Renal cortex interstitium (tissue), 11 donors: Measurements from ENCODE around the gene CALML4. TPM values are rescaled to one million over a fixed set of nuclear protein-coding genes. Genes with fewer than 3 reads are reported as not detected.
A peak's percentile ranks its signal among the peaks of the same experiment; 100 is the strongest.
"Not testable (repeated sequence)": the region's sequence is repeated elsewhere in the genome, so short reads cannot be mapped to it uniquely, and the experiment has no call there.

Experiments used
- DNase-seq, 11 donors: peaks; one replicate each; pipeline ENCODE4 v3.0.0-alpha.2; 2013; ENCODE audit warnings: low read depth in 9 of 11, low spot score in 4 of 11; ENCODE audit errors: extremely low read depth in 1 of 11
- polyA plus RNA-seq, 3 donors: library from polyadenylated mRNA; unstranded; fragments of 120-200 nt; gene quantifications; one replicate each; pipeline ENCODE4 v1.2.1, GENCODE V29; 2013; ENCODE audit not compliant: insufficient read length in 3 of 3

CALML4 gene
- polyA plus RNA-seq, 3 donors = 35.3 to 39.0 (median 37.2) TPM

DNA sequence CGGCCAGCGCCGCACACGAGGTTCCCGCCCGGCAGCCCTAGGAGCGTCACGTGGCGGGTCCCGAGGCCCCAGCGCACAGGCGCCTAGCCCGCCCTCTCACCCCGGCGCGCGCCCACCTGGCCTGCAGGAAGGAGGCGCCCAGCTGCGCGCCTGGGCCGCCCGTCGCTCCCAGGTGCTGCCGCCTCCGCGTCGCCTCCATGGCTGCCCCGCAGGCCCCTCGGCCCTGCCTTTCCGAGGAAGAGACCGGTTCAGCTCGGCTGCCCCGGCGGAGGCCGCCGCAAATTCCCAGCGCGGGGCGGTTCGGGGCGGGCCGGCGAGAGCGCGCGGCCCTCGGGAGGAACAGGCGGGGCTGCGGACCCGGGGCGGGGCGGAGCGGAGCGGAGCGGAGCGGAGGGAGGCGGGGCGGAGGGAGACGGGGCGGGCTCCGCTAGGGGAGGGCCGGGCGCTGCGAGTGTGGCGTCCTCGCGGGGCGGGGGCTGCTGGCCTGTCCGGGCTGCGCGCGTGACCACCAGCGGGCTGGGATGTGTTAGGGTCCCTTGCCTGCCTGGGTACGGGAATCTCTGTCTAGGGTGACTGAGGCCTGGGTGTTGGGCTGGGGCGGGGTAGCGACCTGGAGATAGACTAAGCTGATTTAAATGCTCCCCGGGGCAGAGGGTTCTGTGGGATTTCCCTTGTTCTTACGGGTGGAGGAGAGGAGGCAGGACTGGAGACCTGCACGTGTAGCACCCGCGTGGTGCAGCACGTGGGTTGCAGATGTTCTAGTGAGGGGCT lies 24.4 kb upstream of the CALML4 start, which contains the start of gene CLN6:
CLN6 (minus strand) TSS at position 343 of the 771 bp plus-strand sequence; CDS start at position 199, 144 bp downstream.
- DNase-seq = peak; percentile 59 to 81 (median 76)

DNA sequence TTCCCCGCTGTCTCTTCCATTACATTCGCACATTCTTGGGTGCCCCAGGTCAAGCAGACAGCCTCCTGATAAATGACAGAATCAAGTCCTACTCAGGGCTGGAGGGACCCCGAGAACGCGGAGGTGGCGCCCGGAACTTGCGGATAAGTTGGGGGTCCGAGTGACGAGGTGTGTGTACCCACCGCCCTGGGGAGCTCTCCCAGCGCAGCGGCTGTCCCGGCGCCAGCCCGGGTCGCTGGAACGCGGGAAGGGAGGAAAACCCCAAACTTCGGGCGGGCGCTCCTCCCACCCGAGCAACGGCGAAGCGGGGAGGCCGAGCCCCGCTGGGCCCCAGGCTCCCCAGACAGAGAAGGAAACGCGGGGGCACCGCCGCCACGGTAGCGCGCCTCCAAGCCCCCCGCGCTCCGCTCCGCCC lies 23.8 kb upstream of the CALML4 start:
- DNase-seq = no peak

DNA sequence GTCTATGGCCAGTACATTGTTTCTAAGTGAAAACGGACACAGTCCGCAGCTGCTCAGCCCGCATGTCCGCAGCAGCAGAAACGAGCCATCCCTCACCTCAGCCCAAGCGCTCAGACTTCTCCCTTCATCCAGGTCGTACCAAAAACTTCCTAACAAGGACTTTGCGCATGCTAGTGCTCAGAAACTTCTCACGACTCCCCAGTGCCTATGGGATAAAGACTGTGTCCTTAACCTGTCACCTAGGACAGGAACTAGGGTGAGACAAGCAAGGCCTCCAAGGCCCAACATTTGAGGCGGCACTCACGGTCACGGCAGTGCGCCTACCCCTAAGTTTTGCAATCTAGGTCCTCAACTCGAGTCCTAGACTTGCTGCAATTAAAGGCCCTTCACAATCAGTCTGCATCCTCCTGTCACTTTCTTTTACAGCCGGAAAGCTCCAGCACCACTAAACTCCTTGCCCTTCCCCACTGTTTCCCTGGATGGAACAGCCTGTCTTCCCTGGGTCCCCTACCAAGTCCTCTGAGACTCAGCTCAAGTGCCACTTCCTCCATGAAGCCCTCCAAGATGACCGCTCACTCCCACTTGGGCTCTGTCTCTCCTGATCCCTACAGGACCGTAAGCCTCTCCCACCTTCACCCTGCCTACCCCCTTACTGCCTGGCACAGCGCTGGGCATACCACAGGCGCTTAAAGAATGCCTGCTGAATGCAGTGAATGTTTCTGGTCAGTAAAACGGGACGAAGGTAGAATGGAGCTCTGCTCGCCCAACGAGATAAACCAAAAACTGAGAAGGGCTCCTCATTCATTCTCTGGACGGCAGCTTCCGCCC lies 23.2 kb upstream of the CALML4 start:
- DNase-seq = no peak

- DNase-seq = no peak
Measured at GRCh38 chr15:68227643-68228142, 22.6 kb upstream of the CALML4 start.

DNA sequence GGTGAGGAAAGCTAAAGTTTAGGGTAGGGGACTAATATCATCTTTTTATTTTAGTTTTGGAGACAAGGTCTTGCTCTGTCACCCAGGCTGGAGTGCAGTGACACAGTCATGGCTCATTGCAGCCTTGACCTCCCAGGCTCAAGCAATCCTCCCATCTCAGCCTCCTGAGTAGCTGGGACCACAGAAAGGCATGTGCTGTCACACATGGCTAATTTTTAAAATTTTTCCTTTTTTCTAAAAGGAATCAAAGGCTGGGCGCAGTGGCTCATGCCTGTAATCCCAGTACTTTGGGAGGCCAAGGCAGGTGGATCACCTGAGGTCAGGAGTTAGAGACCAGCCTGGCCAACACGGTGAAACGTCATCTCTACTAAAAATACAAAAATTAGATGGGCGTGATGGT lies 20.3 kb upstream of the CALML4 start:
- DNase-seq = not testable (repeated sequence)

GRCh38 chr15:68224546-68225250 lies 19.6 kb upstream of the CALML4 start:
- DNase-seq = no peak

DNA sequence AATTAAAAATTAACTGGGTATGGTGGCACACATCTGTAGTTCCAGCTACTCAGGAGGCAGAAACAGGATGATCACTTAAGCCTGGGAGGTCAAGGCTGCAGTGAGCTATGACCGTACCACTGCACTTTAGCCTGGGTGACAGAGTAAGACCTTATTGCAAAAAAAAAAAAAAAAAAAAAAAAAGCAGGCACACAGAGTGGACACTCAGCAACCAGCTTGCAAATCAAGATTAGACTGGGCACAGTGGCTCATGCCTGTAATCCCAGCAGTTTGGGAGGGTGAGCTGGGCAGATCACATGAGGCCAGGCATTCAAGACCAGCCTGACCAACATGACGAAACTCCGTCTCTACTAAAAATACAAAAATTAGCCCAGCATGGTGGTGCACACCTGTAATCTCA lies 19.0 kb upstream of the CALML4 start:
- no peak for DNase-seq

DNA sequence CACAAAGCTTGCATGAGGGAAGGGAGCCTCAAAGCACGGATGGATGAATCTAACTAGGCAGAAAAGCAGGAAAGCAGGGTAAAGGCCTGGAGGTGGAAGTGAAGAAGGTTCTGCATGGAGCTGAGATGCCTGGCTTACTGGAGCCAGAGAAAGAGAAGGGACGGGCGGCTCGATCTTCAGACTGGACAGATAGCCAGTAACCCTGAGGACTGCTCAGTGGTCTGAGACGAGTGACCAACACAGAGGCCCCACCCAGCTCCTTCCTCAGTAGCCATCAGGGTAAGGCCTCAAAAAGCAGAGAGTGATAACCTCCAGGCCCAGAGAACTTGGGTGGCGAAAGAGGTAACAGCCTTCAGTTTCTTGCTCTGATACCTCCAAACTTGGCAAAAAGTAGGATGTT lies 18.0 kb upstream of the CALML4 start:
- DNase-seq = no peak

DNA sequence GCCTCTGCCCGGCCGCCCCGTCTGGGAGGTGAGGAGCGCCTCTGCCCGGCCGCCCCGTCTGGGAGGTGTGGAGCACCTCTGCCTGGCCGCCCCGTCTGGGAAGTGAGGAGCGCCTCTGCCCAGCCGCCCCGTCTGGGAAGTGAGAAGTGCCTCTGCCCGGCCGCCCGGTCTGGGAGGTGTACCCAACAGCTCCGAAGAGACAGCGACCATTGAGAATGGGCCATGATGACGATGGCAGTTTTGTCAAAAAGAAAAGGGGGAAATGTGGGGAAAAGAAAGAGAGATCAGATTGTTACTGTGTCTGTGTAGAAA lies 17.3 kb upstream of the CALML4 start:
- not testable (repeated sequence) for DNase-seq

- not testable (repeated sequence) for DNase-seq
Measured at GRCh38 chr15:68221530-68222431, 16.6 kb upstream of the CALML4 start.

DNA sequence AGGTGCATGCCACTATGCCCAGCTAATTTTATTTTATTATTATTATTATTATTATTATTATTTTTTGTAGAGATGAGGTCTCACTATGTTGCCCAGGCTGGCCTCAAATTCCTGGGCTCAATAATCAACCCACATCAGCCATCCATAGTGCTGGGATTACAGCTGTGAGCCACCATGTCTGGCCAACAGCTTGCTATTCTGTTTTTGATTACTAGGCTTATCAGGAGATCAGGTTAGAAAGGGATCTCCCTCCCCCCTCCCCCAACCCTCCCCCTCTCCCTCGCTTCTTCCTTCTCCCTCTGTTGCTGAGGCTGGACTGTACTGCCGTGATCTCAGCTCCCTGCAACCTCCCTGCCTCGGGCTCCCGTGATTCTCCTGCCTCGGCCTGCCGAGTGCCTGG lies 15.8 kb upstream of the CALML4 start:
- DNase-seq = no peak

- DNase-seq = no peak
Measured at GRCh38 chr15:68220489-68220888, 15.4 kb upstream of the CALML4 start.

- no peak for DNase-seq
Measured at GRCh38 chr15:68218847-68219798, 14.0 kb upstream of the CALML4 start.

GRCh38 chr15:68218331-68218730 lies 13.2 kb upstream of the CALML4 start:
- no peak for DNase-seq

DNA sequence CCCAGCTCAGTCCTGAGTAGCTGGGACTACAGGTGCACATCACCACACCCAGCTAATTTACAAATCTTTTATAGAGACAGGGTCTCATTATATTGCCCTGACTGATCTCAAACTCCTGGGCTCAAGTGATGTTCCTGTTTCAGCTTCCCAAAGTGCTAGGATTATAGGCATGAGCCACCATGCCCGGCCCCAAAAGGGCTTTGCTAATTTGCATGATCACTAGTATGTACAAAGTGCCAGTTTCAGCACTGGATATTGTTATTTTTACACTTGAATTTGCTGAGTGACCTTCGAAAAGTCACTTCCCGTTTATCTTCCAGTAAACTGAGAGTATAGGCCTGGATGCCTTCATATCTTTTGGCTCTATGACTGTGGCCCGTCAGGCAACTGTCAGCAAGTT lies 12.2 kb upstream of the CALML4 start:
- DNase-seq = no peak

GRCh38 chr15:68214838-68215254 lies 9.7 kb upstream of the CALML4 start:
- no peak for DNase-seq

DNA sequence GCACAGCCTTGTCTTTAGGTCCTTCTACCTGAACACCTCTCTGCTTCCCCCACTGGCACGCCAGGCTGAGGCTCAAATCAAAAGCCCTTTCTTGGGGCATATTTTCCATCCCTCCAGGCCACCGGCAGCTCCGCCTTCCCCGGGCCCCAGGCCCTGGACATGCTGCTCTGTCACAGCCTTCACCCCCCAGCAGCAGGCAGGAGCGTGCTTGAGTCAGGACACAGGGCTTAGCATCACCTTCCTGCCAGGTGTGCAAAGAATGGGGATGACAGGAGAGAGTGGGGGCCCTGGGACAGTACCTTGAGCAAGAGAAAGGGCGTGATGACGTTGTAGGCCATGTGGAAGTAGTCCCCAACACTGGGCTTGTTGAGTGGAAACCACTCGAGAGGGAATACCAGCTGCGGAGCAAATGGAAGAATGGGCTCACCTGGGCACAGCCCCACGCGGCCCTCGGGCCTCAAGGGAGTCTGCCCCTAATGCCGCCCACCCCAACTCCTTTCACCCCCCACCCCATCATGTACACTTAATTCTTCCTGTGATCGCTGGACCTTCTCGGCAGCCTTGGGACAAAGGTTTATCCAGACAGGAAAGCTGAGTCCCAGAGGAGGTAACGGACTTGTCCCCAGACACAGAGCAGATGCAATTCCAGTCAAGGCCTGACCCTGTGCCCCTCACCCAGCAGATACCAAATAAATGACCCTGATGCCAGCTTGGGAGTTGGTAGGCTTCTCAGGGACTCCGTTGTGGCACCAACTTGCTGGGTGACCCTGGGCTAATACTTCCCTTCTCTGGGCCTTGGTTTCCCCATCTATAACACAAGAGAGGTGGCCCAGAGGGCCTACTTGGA lies 9.1 kb upstream of the CALML4 start:
- no peak for DNase-seq
